HCT116 (cell line): ENCODE results near the gene CCDC197. TPM values are rescaled to one million over a fixed set of nuclear protein-coding genes. Genes with fewer than 3 reads are reported as not detected.

Experiments used
- ATAC-seq: fragments of 200-7000 bp; cut with Tn5 transposase; 2 replicates; pipeline ENCODE4 v1.9.1; 2020; ENCODE audit warnings: mild to moderate bottlenecking, moderate library complexity
- BruUV-seq: library from RNA; stranded (reverse); fragments of 400-500 nt; replicated peaks from 2 replicates; lab custom pipeline; 2021; lab: Mats Ljungman, UMichigan
- CTCF ChIA-PET: fragments of 300-600 bp; sonication (Branson Sonifier 250); formaldehyde crosslinking; loops from one replicate; lab custom pipeline; 2021; ENCODE audit warnings: antibody characterized with exemption; lab: Charles Lee
- POLR2A ChIA-PET: fragments of 300-600, 350-600 bp; sonication (Branson Sonifier 250); formaldehyde crosslinking; loops from one replicate; lab custom pipeline; 2021; ENCODE audit warnings: antibody characterized with exemption; lab: Charles Lee
- RAD21 ChIA-PET, 2 experiments: fragments of 300-600 bp; sonication (Branson Sonifier 250); formaldehyde crosslinking; loops; one replicate each; lab custom pipeline; 2023; ENCODE audit warnings: low total read pairs in 2 of 2; ENCODE audit not compliant: uncharacterized antibody in 2 of 2, unreplicated experiment in 2 of 2, low non-redundant PET in 1 of 2; lab: Charles Lee
- DNase-seq: peaks from one replicate; pipeline ENCODE4 v3.0.0-alpha.2; 2010; ENCODE audit warnings: low read depth, low spot score
- H2AFZ ChIP-seq: fragments of 200-600 bp; shearing (Covaris generic), sonication (generic); 2 replicates; pipeline ENCODE4 v1.6.1; 2017; ENCODE audit warnings: low read depth, mixed run types, mixed read lengths, antibody characterized with exemption, low read length; ENCODE audit not compliant: poor library complexity, severe bottlenecking
- H3K27ac ChIP-seq: 2 replicates; pipeline ENCODE4 v1.5.1; 2012; ENCODE audit warnings: low read depth, low read length
- H3K27me3 ChIP-seq: fragments of 200-600 bp; sonication (generic); 2 replicates; pipeline ENCODE4 v1.6.1; 2016; ENCODE audit warnings: mixed run types, low read length, mixed read lengths; ENCODE audit not compliant: insufficient read depth
- H3K36me3 ChIP-seq, 2 experiments: fragments of 200-500 bp in 1 of 2; fragments of 200-600 bp in 1 of 2; sonication (Bioruptor generic) in 1 of 2; sonication (generic) in 1 of 2; 2 replicates each; pipeline versions ENCODE4 v1.5.1 to v1.6.1; 2014 to 2016; ENCODE audit warnings: low read length in 2 of 2, inconsistent platforms in 1 of 2, mixed read lengths in 1 of 2, mixed run types in 1 of 2; ENCODE audit not compliant: insufficient read depth in 2 of 2, control insufficient read depth in 1 of 2
- H3K4me1 ChIP-seq, 2 experiments: fragments of 200-600 bp in 1 of 2; sonication (generic) in 1 of 2; 2 replicates each; pipeline versions ENCODE4 v1.5.1 to v1.6.1; 2012 to 2017; ENCODE audit warnings: low read length in 2 of 2, inconsistent platforms in 1 of 2, mild to moderate bottlenecking in 1 of 2, mixed read lengths in 1 of 2, mixed run types in 1 of 2, moderate library complexity in 1 of 2; ENCODE audit not compliant: insufficient read depth in 2 of 2, control insufficient read depth in 1 of 2
- H3K4me2 ChIP-seq: fragments of 200-600 bp; sonication (generic); 2 replicates; pipeline ENCODE4 v1.6.1; 2017; ENCODE audit warnings: mixed run types, low read length, mixed read lengths
- H3K4me3 ChIP-seq, 2 experiments: fragments of 200-600 bp in 1 of 2; sonication (generic) in 1 of 2; replicated peaks in 1 of 2; 2 replicates each; pipeline ENCODE4 v1.5.1; 2011 to 2016; ENCODE audit warnings: low read length in 2 of 2, control low read depth in 1 of 2, low read depth in 1 of 2, mild to moderate bottlenecking in 1 of 2, mixed read lengths in 1 of 2, mixed run types in 1 of 2
- H3K79me2 ChIP-seq: fragments of 200-600 bp; sonication (generic); 2 replicates; pipeline ENCODE4 v1.6.1; 2017; ENCODE audit warnings: mild to moderate bottlenecking, mixed run types, low read length, moderate library complexity, mixed read lengths; ENCODE audit not compliant: insufficient read depth
- H3K9ac ChIP-seq: fragments of 200-600 bp; sonication (generic); 2 replicates; pipeline ENCODE4 v1.6.1; 2016; ENCODE audit warnings: low read length, mixed read lengths
- H3K9me2 ChIP-seq: fragments of 200-600 bp; sonication (generic), shearing (Covaris generic); 2 replicates; pipeline ENCODE4 v1.6.1; 2017; ENCODE audit warnings: mixed run types, mild to moderate bottlenecking, moderate library complexity; ENCODE audit not compliant: insufficient read depth
- H3K9me3 ChIP-seq, 2 experiments: fragments of 200-500 bp in 1 of 2; fragments of 200-600 bp in 1 of 2; sonication (Bioruptor generic) in 1 of 2; sonication (generic) in 1 of 2; 2 replicates each; pipeline ENCODE4 v1.6.1; 2014 to 2017; ENCODE audit warnings: low read length in 2 of 2, mixed read lengths in 2 of 2, inconsistent platforms in 1 of 2, low read depth in 1 of 2, mild to moderate bottlenecking in 1 of 2, mixed run types in 1 of 2, moderate library complexity in 1 of 2; ENCODE audit not compliant: control insufficient read depth in 1 of 2, insufficient read depth in 1 of 2
- H4K20me1 ChIP-seq: fragments of 200-600 bp; sonication (generic), shearing (Covaris generic); 2 replicates; pipeline ENCODE4 v1.6.1; 2017; ENCODE audit warnings: mixed run types, mild to moderate bottlenecking, moderate library complexity; ENCODE audit not compliant: insufficient read depth
- EGR1 ChIP-seq: IDR thresholded peaks from 2 replicates; pipeline ENCODE4 v1.6.1; 2012; ENCODE audit warnings: low read depth
- ELF1 ChIP-seq: IDR thresholded peaks from 2 replicates; pipeline ENCODE4 v1.6.1; 2012; ENCODE audit warnings: low read depth, borderline replicate concordance
- EZH2 ChIP-seq: fragments of 200-600 bp; sonication (generic); IDR thresholded peaks from 2 replicates; pipeline ENCODE4 v1.6.1; 2017; ENCODE audit warnings: antibody characterized with exemption, mixed run types
- EZH2phosphoT487 ChIP-seq: fragments of 200-600 bp; IDR thresholded peaks from 2 replicates; pipeline ENCODE4 v1.6.1; 2018; ENCODE audit warnings: antibody characterized with exemption, borderline replicate concordance
- FOSL1 ChIP-seq: IDR thresholded peaks from 2 replicates; pipeline ENCODE4 v1.6.1; 2012; ENCODE audit warnings: low read depth
- MAX ChIP-seq: IDR thresholded peaks from 2 replicates; pipeline ENCODE4 v1.6.1; 2012
- POLR2A ChIP-seq: IDR thresholded peaks from 2 replicates; pipeline ENCODE4 v1.7.0; 2011; ENCODE audit warnings: borderline replicate concordance; ENCODE audit not compliant: insufficient read depth, insufficient read length; ENCODE audit errors: extremely low read depth
- RAD21 ChIP-seq: IDR thresholded peaks from 2 replicates; pipeline ENCODE4 v1.6.1; 2012; ENCODE audit warnings: low read depth, mild to moderate bottlenecking
- REST ChIP-seq: IDR thresholded peaks from 2 replicates; pipeline ENCODE4 v1.6.1; 2012; ENCODE audit warnings: low read depth
- SIN3A ChIP-seq: IDR thresholded peaks from 2 replicates; pipeline ENCODE4 v1.6.1; 2012; ENCODE audit warnings: low read depth
- SP1 ChIP-seq: IDR thresholded peaks from 2 replicates; pipeline ENCODE4 v1.6.1; 2012; ENCODE audit warnings: low read depth
- SRF ChIP-seq: IDR thresholded peaks from 2 replicates; pipeline ENCODE4 v1.6.1; 2012; ENCODE audit warnings: low read depth
- TCF7L2 ChIP-seq: IDR thresholded peaks from 2 replicates; pipeline ENCODE4 v1.7.0; 2011; ENCODE audit warnings: borderline replicate concordance, inconsistent platforms; ENCODE audit not compliant: insufficient read depth, insufficient read length; ENCODE audit errors: extremely low read depth
- ZBTB33 ChIP-seq: IDR thresholded peaks from 2 replicates; pipeline ENCODE4 v1.6.1; 2011; ENCODE audit warnings: mild to moderate bottlenecking, low read length, moderate library complexity; ENCODE audit not compliant: insufficient replicate concordance; ENCODE audit errors: extremely low read depth
- ZFX ChIP-seq: fragments of 450-650 bp; IDR thresholded peaks from 2 replicates; pipeline ENCODE4 v1.6.1; 2017
- ZNF274 ChIP-seq: fragments of 200-500 bp; sonication (Bioruptor generic); IDR thresholded peaks from 2 replicates; pipeline ENCODE4 v1.6.1; 2014; ENCODE audit warnings: mild to moderate bottlenecking, low read depth, low read length, inconsistent platforms
- intact Hi-C: fragments of 100-400 bp; cut with micrococcal nuclease; formaldehyde crosslinking; loops from 2 replicates; pipeline ENCODE4 v1.10.0; 2022
- total RNA-seq: library from RNA; stranded (reverse); gene quantifications from one replicate; pipeline ENCODE4 v1.2.1, GENCODE V29; 2021; ENCODE audit not compliant: unreplicated experiment

Gene CCDC197
- total RNA-seq, 1 experiment from 2014 or later, result not detected

- Histone ChIP-seq H3K4me3 (no peak overlapping the region), H3K36me3 (no peaks in the 10 kb centered on the region), H3K27me3 (no peaks in the 10 kb centered on the region), H3K27ac (no peak overlapping the region), H3K9me2 (no peaks in the 10 kb centered on the region), H3K9ac (no peak overlapping the region), H3K4me2 (no peak overlapping the region), H3K9me3 (no peaks in the 10 kb centered on the region), H3K79me2 (no peaks in the 10 kb centered on the region), H3K4me1 (peaks cover 6 to 16% of the 10 kb centered on the region in 2 experiments; a peak in 2 of 4 replicates), H4K20me1 (no peaks in the 10 kb centered on the region), H2AFZ (no peak overlapping the region)
- intact Hi-C loops, result no loop called here
- CTCF ChIA-PET, result interaction anchor here (0.9 kb wide), 1 partner anchor 78 kb away, joined by 3 read pairs; no protein-coding TSS in a partner anchor
- BruUV-seq, result no TSS peak
- RAD21 ChIA-PET, result interaction anchor here in 1 of 2 experiments (0.6 kb wide), 1 partner anchor 161 kb away, joined by 3 read pairs; no protein-coding TSS in a partner anchor
- POLR2A ChIA-PET, result interaction anchor here (0.8 kb wide), 1 partner anchor 74 kb away, joined by 3 read pairs; no protein-coding TSS in a partner anchor
- ATAC-seq, result no peak
- no peak for TF ChIP-seq RAD21
- no peak for TF ChIP-seq SP1
- TF ChIP-seq ELF1, result no peak
- no peak for TF ChIP-seq ZBTB33
- TF ChIP-seq EGR1, result no peak
- TF ChIP-seq ZFX, result no peak
- TF ChIP-seq SRF, result no peak
- TF ChIP-seq EZH2, result no peak
- TF ChIP-seq MAX, result no peak
- no peak for TF ChIP-seq TCF7L2
- no peak for TF ChIP-seq EZH2phosphoT487
- no peak for TF ChIP-seq ZNF274
- TF ChIP-seq FOSL1, result no peak
- TF ChIP-seq REST, result no peak
- no peak for TF ChIP-seq POLR2A
- TF ChIP-seq SIN3A, result no peak
- no peak for DNase-seq
Observed at GRCh38 chr14:94014382-94014781, 17.3 kb downstream of the CCDC197 start.
